GM19328 (cell line): ENCODE measurements around the gene ADD1.

Experiments
- ATAC-seq: cut with Tn5 transposase; IDR thresholded peaks from one replicate; pipeline ENCODE4 v1.9.1; 2021; ENCODE audit warnings: mild to moderate bottlenecking, moderate library complexity; ENCODE audit not compliant: unreplicated experiment

ADD1 gene

DNA sequence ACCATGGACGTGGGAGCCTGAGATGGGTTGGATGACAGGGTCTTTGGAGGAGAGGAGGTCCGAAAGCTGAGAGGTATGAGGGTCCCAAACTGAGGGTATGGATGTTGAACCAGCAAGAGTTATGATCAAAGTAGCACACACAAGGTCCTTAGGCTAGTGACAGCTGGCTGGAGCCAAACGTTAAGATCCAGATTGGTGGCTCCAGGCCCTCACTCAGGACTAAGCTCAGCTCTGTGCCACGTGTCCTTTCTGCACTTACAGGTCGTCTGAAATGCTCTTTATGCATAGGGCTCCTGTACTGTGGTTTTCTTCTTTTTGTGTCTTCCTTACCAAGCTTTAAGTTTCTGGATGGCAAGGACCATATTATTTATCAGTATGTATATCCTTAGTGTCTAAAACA, 35.4 kb downstream of the ADD1 start:
- no peak for ATAC-seq

GRCh38 chr4:2881431-2881830, 37.8 kb downstream of the ADD1 start:
- ATAC-seq = no peak

DNA sequence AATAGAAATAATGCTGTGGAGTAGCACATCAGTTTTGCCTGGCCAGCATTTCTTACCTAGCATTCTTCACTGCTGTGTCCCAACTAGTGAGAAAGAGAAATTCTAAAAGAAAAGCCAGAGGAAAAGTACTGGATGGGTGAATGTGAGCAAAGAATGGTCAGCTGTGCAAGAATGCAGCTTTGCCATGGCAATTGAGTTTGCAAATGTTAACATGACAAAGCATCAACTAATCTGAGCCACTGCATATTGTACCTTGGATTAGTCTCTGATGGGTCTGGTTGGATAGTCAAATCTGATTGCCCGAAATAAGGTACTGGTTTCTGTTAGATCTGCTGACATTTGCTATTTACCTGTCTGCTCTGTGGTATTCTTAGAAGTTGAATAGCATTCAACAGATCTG, 38.7 kb downstream of the ADD1 start:
- no peak for ATAC-seq

DNA sequence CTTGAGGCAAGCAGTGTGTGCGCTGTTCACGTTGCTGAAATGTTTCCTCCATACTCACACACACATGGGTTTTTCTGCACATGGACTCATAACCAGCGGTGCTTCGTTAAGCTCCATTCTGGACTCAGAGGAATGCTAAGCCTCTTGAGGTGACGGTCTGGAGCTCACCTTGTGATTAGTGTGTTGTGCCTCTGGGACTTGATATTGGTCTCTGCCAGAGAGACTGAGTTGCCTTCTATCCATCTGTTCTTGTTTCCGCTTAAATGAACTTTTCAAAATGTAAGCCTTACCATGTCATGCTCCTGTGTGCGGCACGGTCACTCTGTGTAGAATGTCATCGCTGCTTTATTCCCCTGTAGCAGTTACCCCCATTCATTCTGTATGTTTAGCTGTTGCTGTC, 42.5 kb downstream of the ADD1 start:
- no peak for ATAC-seq

DNA sequence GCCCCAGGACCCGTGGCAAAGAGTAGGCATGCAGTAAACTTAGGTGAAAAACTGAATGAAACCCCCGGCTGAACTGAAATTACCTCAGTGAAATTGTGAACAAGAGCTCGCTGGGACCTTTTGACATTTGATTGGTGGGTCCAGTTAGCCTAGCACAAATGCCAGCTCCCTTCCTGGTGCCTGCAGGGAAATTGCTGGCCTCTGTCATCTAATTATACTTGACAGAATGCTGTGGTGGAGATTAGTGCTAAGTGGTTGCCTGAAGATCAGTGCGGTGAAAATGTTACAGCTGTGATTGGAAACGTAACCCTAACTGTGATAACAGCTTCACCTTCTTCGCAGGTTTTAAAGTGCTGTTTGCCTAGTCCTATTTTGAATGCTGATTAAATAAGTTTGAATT, 43.0 kb downstream of the ADD1 start:
- ATAC-seq = no peak

GRCh38 chr4:2887343-2887742, 43.7 kb downstream of the ADD1 start:
- ATAC-seq = no peak

- no peak for ATAC-seq
Measured at GRCh38 chr4:2888886-2889285, 45.2 kb downstream of the ADD1 start.

DNA sequence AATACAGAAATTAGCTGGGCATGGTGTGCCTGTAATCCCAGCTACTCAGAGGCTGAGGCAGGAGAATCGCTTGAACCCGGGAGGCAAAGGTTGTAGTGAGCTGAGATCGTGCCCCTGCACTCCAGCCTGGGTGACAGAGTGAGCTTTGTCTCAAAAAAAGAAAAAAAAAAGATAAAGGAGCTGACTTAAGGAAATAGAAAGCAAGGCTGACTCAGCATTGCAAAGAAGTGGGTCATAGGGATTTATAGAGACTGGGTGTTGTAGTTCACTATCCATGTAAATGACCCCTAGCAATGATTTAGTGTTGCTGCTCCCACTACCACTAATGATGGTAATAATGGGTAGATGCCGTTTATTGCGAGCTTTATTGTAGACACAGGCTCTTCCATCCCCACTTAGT, 47.6 kb downstream of the ADD1 start:
- ATAC-seq = no peak

GRCh38 chr4:2893772-2894171, 50.1 kb downstream of the ADD1 start:
- ATAC-seq = no peak

- no peak for ATAC-seq
Measured at GRCh38 chr4:2898001-2898400, 54.4 kb downstream of the ADD1 start.

DNA sequence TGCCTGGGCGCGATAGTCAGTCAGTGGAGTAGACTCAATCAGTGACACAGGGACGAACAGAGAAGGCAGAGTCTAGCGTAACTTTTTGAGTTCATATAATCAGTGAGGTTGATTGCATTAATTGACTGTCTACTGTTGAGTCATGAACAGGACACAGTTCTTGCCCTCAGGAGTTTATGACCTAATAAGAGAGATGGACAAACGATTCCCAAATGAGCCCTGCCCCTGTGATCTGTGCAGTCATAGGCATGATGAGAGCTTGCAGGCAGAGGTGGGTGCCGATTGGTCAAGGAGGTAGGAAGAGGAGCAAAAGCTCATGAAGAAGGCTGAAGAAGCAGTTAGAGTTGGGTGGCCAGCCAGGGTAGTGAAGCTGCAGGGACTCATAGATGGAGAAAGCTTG, 57.1 kb downstream of the ADD1 start:
- ATAC-seq = no peak

GRCh38 chr4:2901186-2901585, 57.5 kb downstream of the ADD1 start:
- ATAC-seq = no peak

- ATAC-seq = no peak
Measured at GRCh38 chr4:2902126-2902525, 58.5 kb downstream of the ADD1 start.

DNA sequence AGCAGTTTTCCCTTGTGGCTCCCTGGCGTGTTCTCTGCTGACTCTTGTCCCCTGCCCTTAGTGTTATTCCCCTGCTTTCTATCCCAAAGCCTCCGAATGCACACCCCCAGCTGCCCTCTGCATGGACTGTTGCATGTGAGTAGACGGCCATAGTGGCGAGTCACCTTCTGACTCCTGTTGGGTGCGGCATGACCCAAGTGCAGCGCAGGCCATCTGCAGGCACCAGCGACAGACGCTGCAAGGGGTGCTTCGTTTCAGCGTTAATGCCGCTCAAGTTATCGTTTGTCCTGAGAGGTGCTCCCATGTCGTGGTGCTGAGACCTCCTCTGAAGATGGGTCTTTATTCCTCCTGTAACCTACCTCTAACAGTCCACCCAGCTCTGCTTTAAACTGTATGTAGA, 61.9 kb downstream of the ADD1 start:
- ATAC-seq = no peak

- ATAC-seq = no peak
Measured at GRCh38 chr4:2906218-2906617, 62.6 kb downstream of the ADD1 start.

GRCh38 chr4:2907226-2907625, 63.6 kb downstream of the ADD1 start:
- no peak for ATAC-seq

GRCh38 chr4:2907706-2908293, 64.2 kb downstream of the ADD1 start:
- no peak for ATAC-seq

DNA sequence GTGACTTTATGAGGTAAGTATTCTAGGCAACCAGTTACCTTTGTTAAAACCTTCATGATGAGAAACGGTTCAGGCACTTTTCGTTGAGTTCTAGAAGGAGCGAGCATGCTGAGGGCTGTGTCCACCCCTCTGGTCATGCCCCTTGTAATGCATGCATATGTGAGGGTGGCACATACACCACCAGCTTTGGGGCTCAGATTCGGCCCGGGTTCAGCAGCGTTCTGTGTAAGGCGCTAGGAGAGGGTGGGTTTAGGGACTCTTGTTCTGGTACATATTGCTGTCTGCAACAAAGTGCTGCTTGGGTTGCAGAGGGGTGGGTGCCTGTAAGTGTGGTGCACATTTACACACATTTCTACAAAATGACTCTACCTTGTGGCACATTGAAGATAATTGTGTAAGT, 65.0 kb downstream of the ADD1 start:
- no peak for ATAC-seq

DNA sequence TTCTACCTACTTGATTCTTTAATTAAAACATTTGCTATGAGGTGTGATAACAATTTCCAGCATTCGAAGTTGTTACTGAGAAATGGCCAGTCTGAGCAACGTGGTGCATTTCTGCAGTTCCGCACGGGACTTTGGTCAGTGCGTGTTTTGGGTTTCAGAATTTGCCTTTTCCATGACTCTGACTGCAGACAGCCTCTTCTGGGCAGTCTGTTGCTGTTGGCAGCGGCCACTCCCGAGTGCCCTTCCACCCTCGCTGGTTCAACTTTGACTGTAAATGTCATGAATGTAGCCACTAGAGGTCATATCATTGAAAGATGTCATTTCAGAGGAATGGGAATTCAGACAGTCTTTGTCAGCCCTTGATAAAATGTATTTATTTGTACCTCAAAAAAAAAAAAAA, 65.9 kb downstream of the ADD1 start:
- no peak for ATAC-seq

- ATAC-seq = no peak
Measured at GRCh38 chr4:2910409-2910808, 66.8 kb downstream of the ADD1 start.

DNA sequence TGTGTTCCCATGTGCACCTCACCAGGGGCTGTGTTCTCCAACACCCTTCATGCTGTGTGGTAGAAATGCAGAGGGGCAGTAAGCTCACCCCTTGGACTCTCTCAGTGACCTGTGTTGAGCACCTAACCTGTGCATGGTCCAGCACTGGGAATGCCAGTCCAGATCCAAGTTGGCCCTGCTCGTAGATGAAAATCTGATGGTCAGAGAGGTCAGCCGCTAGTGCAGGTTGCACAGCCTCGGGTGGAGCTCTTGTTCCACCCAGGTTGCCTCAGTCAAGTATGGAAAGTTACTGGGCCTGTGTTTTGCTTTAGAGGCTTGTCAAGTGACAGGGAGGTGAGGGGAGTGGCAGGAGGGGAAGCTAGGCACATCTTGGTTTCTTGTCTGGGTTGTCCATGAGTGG, 68.2 kb downstream of the ADD1 start:
- ATAC-seq = no peak

GRCh38 chr4:2913168-2913567, 69.5 kb downstream of the ADD1 start:
- no peak for ATAC-seq

GRCh38 chr4:2914256-2915126, 70.8 kb downstream of the ADD1 start:
- ATAC-seq = no peak
